Stimulated activated CD4-positive, alpha-beta T cell treated with anti-CD3 and anti-CD28 coated beads, TNF-alpha, amount 100 ng/mL, for 24 hours (primary cell): ENCODE results near the gene COG3.

Experiments used
- DNase-seq, 3 experiments: peaks; one replicate each; pipeline ENCODE4 v3.0.0-alpha.2; 2020; ENCODE audit warnings: low read depth in 3 of 3

The COG3 gene

DNA sequence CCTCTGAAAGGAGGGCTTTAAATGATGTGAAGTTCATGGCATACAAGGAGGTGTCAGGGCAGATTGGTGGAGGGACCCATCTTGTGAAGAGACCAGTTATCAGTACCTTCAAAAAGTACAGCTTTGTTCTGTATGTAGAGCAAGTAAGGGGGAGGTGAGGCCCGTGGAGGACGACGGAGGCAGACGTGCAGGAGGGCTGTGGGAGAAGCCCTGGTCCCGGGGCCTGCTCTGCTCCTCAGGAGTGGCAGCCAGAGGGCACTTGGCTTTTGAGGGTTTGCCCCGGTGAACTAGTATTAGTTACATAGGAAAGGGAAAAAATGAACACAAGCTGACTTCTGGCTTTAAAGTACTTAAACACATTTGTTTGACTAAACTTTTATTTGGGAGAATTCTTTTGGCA lies 42.1 kb downstream of the COG3 start:
- DNase-seq = no peak

DNA sequence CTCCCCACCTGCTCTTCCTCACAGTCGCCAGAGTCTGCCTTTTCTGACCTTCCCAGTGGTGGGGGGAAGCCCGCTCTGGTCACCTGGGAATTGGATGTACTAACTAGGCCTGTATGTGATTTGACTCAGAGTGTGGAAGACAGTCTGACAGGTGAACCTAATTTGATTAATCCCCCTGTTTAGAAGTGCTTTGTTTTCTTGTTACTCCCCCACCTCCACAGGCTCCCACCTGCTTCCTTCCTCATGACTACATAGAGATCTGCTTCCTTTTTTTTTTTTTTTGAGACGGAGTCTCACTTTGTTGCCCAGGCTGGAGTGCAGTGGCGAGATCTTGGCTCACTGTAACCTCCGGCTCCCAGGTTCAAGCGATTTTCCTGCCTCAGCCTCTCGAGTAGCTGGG lies 44.0 kb downstream of the COG3 start:
- no peak for DNase-seq

- no peak for DNase-seq
Observed at GRCh38 chr13:45510672-45511071, 45.9 kb downstream of the COG3 start.

GRCh38 chr13:45511310-45512097 lies 46.8 kb downstream of the COG3 start:
- DNase-seq = no peak

DNA sequence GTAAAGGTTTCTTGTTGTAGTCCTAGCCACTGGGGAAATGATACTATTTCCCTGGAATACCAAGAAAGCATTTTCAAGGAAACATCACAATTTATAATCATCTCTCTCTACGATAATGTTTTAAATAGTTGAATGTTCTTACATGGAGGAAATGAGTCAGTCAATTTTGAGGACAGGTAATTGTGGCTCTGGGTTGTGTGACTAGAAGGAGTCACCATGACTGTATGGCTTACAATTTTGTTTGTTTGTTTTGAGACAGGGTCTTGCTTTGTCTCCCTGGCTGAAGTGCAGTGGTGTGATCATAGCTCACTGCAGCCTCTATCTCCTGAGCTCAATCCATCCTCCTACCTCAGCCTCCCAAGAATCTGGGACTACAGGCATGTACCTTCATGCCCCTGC lies 47.4 kb downstream of the COG3 start:
- DNase-seq = no peak

DNA sequence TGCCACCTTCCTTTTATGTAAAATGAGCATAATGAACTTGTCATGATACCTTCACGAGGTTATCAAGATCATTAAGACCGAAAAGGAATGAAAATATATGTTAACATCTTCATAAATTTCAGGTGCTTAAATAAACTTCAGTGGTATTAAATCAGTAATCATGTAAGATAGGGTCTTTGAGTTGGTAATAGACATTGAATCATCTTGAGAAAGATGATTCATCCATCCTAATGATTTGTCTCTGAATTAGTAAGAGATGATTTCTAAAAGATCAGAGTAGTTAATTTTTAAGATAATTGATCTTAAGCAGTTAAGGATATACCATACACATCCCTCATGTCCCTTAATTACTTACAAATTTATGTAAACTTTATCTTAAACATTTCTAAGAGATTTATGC lies 52.0 kb downstream of the COG3 start:
- DNase-seq = no peak

GRCh38 chr13:45518525-45519245 lies 53.9 kb downstream of the COG3 start:
- DNase-seq = no peak

DNA sequence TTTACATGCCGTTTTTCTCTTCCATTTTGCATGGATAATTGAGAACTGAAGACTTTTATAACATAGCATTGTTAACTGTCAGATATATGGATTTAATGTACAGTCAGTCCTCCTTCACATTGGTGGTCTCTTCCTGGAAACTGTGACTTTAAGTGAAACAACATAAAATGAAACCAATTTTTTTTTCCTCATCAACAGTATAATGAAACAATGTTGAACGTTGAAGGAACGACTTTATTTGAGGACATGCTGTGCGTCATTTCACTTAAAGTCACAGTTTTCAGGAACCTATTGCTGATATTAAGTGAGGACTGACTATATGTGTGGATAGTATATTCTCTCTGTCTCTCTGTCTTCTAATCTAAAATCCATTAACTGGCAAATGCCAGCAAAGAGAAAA lies 54.8 kb downstream of the COG3 start:
- DNase-seq = no peak

DNA sequence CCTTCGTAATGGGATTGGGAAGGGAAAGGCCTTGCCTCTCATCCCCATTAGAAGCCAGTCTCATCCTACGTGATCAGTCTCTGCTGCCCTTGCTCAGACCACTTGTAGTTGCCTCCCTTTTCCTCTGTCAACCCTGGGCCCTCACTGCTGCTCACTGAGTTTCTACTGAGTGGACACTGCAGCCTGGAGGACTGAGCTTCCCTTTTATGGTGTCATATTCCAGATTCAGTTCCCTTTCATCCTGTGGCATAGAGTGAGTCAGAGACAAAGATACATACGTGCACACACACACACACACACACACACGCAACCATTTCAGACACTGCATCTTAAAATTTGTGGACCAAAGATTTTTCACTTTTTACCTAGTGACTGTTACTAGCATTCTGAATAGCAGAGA lies 56.6 kb downstream of the COG3 start:
- no peak for DNase-seq

- no peak for DNase-seq
Observed at GRCh38 chr13:45522571-45522970, 57.8 kb downstream of the COG3 start.

DNA sequence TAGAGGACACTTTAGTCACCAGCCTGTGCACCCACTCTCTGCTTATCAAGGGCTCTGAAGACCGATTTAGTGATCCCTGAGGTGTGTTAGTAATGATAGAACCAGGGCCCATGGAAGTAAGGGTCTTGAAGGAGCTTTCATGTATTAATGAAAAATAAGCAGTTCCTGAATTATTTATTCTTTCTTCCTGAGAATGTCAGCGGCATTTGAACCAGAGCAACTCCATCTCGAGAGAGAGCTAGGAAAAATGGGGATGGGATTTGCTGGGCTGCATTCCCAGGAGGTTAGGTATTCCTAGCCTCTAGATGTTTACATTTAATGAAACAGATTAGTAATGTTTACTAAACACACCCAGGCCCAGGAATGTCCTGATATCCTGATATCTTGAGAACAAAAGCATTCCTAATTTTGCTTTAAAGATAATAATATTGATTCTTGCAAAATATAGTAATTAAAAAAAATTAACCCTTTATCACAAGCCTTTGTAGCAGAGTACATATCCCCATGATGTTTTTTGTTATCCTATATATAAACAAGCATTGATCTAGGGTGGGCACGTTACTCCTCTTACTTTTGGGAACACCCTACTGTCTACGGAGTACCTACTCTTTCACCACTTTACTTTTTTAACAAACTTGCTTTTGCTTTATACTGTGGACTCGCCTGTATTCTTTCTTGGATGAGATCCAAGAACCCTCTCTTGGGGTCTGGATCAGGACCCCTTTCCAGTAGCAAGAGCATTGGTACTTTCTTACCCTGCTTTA lies 63.1 kb downstream of the COG3 start:
- DNase-seq = no peak

GRCh38 chr13:45529758-45530157 lies 65.0 kb downstream of the COG3 start:
- no peak for DNase-seq

DNA sequence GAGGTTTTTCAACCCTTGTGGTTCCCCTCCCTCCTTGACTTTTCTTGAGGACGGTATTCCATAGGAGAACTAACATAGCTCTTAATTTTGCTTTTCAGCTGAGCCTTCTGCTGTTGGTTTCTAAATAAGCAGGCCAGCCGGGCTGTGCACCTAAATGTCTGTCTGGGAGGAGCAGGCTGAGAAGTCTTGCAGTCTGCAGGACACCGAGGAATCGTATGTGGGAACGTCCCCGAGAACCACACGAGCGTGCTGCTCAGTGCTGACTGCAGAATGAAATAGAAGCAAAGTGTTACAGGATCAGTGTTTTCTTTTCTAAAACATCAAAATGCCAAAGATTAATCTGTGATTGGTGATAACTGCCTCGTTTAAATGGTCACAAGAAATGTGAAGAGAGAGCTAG lies 69.9 kb downstream of the COG3 start:
- no peak for DNase-seq

DNA sequence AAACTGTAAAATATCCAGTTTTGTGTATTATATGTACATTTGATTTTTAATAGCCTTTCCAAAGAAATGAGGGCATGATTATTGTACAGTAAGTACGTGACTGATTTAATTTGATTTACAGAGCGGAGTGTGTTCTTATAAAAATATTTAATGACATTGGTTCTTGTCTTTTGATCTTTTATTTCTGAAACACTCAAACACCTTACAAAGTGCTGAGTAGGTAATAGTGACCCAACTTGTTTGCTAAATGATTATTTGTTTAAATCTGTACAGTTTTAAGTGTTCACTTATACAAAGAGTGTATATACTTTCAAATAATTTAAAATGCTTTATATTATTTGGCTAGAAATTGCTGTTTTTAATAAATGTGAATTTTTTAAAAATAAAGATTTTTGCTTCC lies 71.5 kb downstream of the COG3 start:
- no peak for DNase-seq

- no peak for DNase-seq
Observed at GRCh38 chr13:45537516-45537915, 72.8 kb downstream of the COG3 start.

- no peak for DNase-seq
Observed at GRCh38 chr13:45538382-45538781, 73.6 kb downstream of the COG3 start.

DNA sequence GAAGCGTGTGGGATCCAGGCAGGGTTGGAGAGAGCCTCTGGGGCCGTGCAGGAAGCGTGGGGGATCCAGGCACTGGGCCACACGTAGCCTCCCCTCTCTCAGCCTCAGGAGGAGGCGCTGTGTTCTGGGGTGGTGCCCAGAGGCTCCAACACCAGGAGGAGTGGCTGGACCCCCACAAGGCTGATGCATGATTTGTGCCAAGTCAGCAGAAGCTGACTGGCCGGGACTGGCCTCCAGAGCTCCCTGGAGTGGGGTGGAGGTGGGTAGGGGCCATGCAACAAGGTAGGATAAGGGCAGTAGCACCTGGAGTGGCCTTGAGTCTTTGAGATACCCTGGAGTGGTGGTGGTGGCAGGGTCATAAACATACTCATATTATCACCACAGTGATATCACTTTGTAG lies 75.5 kb downstream of the COG3 start:
- DNase-seq = no peak

- no peak for DNase-seq
Observed at GRCh38 chr13:45540864-45541263, 76.1 kb downstream of the COG3 start.

DNA sequence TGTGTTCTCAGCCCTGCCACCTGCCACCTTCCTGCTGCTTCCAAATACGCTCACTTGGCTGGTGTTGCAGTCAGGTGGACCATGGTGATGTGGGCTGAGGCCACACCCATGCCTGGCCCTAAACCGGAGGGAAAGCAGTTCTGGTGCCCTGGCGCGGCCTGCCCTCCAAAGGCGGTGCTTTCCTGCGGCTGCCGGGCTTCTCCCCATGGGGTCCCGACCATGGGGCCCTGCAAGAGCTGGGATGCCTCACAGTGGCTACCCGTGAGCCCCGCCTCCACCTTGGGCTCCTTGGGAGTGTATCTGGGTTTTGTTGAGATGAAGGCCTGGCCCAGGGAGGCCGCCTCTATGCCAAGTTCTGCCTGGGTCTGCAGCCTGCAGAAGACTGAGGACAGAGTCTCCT lies 77.1 kb downstream of the COG3 start:
- DNase-seq = no peak

DNA sequence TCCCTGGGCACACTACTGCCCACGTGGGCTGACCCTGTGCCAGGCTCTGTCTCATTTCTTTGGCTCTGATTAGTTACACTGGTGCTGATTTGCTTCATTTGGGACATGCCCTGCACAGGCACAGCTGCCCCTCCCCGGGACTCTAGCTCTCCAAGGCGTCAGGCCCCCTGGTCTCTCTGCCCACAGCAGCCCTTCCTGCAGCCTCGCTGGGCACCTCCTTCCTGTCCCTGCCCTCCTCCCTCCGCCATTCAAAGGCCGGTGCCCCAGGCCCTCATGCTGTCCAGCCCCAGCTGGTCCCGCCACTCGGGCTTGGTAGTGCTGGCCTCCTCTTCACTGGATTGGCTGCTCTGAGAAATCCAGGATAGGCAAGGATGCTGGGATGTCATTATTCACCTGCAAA lies 77.7 kb downstream of the COG3 start:
- DNase-seq = no peak

DNA sequence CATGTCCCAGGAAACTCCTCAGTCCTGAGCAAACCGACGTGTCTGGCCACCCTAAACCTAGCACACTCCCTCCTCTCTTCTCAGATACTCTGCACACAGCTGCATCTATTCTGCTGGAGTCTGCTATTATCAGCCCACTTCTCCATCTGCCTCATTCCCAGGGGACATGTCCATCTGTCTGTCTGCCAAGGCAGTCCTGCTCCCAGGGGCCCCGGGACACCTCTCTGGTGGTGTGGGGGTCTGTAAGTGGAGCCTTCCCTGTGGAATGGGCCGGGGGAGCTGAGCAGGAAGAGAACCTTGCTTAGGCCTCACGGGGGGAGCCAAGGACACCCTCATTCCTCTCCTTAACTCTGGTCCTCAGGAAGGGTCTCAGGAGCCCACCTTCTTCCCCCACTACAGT lies 78.1 kb downstream of the COG3 start:
- DNase-seq = no peak

DNA sequence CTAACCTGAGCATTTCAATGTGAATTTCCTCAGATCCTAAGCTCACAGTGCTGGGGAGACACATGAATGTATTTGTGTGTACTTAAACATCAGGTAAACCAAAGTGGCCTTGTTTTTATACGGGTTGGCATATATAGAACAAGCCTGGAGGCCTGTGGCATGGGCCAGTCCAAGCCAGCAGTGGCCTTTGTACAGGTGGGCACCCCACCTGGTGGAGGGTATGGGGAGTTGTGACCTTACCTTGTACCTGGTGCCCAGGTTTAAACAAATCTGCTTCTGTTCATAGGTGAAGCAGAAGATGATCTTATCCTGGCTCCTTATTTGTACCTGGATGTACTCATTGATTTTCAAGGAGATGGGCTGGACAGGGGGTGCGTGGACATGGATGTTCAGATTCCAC lies 79.8 kb downstream of the COG3 start:
- no peak for DNase-seq
